HEK293 (cell line): ENCODE results near the gene RUNX1.

Experiments
- EGR2 ChIP-seq: fragments of 450-650 bp; formaldehyde crosslinking; IDR thresholded peaks from 2 replicates; pipeline ENCODE4 v1.5.1; 2016; ENCODE audit warnings: low read depth, missing biosample characterization, missing genetic modification characterization
- FEZF1 ChIP-seq: fragments of 450-650 bp; formaldehyde crosslinking; IDR thresholded peaks from 2 replicates; pipeline ENCODE4 v1.5.1; 2016; ENCODE audit warnings: missing biosample characterization, missing genetic modification characterization
- GLI4 ChIP-seq: fragments of 450-650 bp; formaldehyde crosslinking; IDR thresholded peaks from 2 replicates; pipeline ENCODE4 v1.5.1; 2016; ENCODE audit warnings: missing biosample characterization, missing genetic modification characterization
- HOXA7 ChIP-seq: sonication (generic); formaldehyde crosslinking; IDR thresholded peaks from 2 replicates; pipeline ENCODE4 v1.8.1; 2022; ENCODE audit warnings: missing genetic modification reagents, borderline replicate concordance
- KLF16 ChIP-seq: fragments of 450-650 bp; formaldehyde crosslinking; IDR thresholded peaks from 2 replicates; pipeline ENCODE4 v1.5.1; 2017; ENCODE audit warnings: missing biosample characterization, missing genetic modification characterization
- MZF1 ChIP-seq: fragments of 450-650 bp; formaldehyde crosslinking; IDR thresholded peaks from 2 replicates; pipeline ENCODE4 v1.5.1; 2017; ENCODE audit warnings: missing biosample characterization, missing genetic modification characterization, borderline replicate concordance
- SALL2 ChIP-seq: fragments of 450-650 bp; formaldehyde crosslinking; IDR thresholded peaks from 2 replicates; pipeline ENCODE4 v1.5.0; 2017; ENCODE audit warnings: missing biosample characterization, mild to moderate bottlenecking, missing genetic modification characterization, borderline replicate concordance
- TRIM28 ChIP-seq: IDR thresholded peaks from 2 replicates; pipeline ENCODE4 v1.6.1; 2011; ENCODE audit warnings: low read length, control low read depth, borderline replicate concordance
- ZBTB20 ChIP-seq: fragments of 450-650 bp; formaldehyde crosslinking; IDR thresholded peaks from 2 replicates; pipeline ENCODE4 v1.5.1; 2016; ENCODE audit warnings: missing biosample characterization, missing genetic modification characterization
- ZFP37 ChIP-seq: fragments of 450-650 bp; formaldehyde crosslinking; IDR thresholded peaks from 2 replicates; pipeline ENCODE4 v1.5.1; 2016; ENCODE audit warnings: missing biosample characterization, missing genetic modification characterization
- ZNF121 ChIP-seq: fragments of 450-650 bp; formaldehyde crosslinking; IDR thresholded peaks from 2 replicates; pipeline ENCODE4 v1.5.1; 2016; ENCODE audit warnings: missing biosample characterization, missing genetic modification characterization
- ZNF350 ChIP-seq: fragments of 450-650 bp; formaldehyde crosslinking; IDR thresholded peaks from 2 replicates; pipeline ENCODE4 v1.5.0; 2017; ENCODE audit warnings: missing biosample characterization, mild to moderate bottlenecking, missing genetic modification characterization
- ZNF416 ChIP-seq: fragments of 450-650 bp; formaldehyde crosslinking; IDR thresholded peaks from 2 replicates; pipeline ENCODE4 v1.5.1; 2016; ENCODE audit warnings: missing biosample characterization, missing genetic modification characterization
- ZNF426 ChIP-seq: fragments of 450-650 bp; formaldehyde crosslinking; IDR thresholded peaks from 2 replicates; pipeline ENCODE4 v1.5.1; 2017; ENCODE audit warnings: missing biosample characterization, missing genetic modification characterization, mild to moderate bottlenecking, inconsistent platforms, moderate library complexity
- ZNF521 ChIP-seq: fragments of 450-650 bp; formaldehyde crosslinking; IDR thresholded peaks from 2 replicates; pipeline ENCODE4 v1.5.1; 2017; ENCODE audit warnings: missing biosample characterization, mild to moderate bottlenecking, missing genetic modification characterization
- ZNF571 ChIP-seq: fragments of 450-650 bp; formaldehyde crosslinking; IDR thresholded peaks from 2 replicates; pipeline ENCODE4 v1.5.0; 2017; ENCODE audit warnings: missing biosample characterization, missing genetic modification characterization
- ZNF677 ChIP-seq: fragments of 450-650 bp; IDR thresholded peaks from 2 replicates; pipeline ENCODE4 v1.5.0; 2018; ENCODE audit warnings: missing biosample characterization, mild to moderate bottlenecking, missing genetic modification characterization, moderate library complexity
- ZNF747 ChIP-seq: fragments of 450-650 bp; formaldehyde crosslinking; IDR thresholded peaks from 2 replicates; pipeline ENCODE4 v1.5.1; 2016; ENCODE audit warnings: missing biosample characterization, missing genetic modification characterization
- ZNF785 ChIP-seq: fragments of 450-650 bp; formaldehyde crosslinking; IDR thresholded peaks from 2 replicates; pipeline ENCODE4 v1.5.1; 2016; ENCODE audit warnings: missing biosample characterization, missing genetic modification characterization
- ZSCAN16 ChIP-seq: fragments of 450-650 bp; formaldehyde crosslinking; IDR thresholded peaks from 2 replicates; pipeline ENCODE4 v1.5.1; 2016; ENCODE audit warnings: missing biosample characterization, missing genetic modification characterization
- TF ChIP-seq, protein P1 (sequence below): fragments of 450-650 bp; formaldehyde crosslinking; IDR thresholded peaks from 2 replicates; pipeline ENCODE4 v1.5.1; 2016; ENCODE audit warnings: missing biosample characterization, missing genetic modification characterization
- TF ChIP-seq, protein P2 (sequence below): fragments of 450-650 bp; formaldehyde crosslinking; conservative IDR thresholded peaks from 2 replicates; pipeline ENCODE4 v1.5.1; 2016; ENCODE audit warnings: low read depth, missing biosample characterization, missing genetic modification characterization
- TF ChIP-seq, protein P3 (sequence below): fragments of 450-650 bp; formaldehyde crosslinking; IDR thresholded peaks from 2 replicates; pipeline ENCODE4 v1.5.1; 2016; ENCODE audit warnings: missing biosample characterization, missing genetic modification characterization
- TF ChIP-seq, protein P4 (sequence below): fragments of 450-650 bp; formaldehyde crosslinking; IDR thresholded peaks from 2 replicates; pipeline ENCODE4 v1.5.1; 2017; ENCODE audit warnings: missing biosample characterization, missing genetic modification characterization
- TF ChIP-seq, protein P5 (sequence below): fragments of 450-650 bp; formaldehyde crosslinking; IDR thresholded peaks from 2 replicates; pipeline ENCODE4 v1.5.1; 2016; ENCODE audit warnings: missing biosample characterization, missing genetic modification characterization

RUNX1 gene

DNA sequence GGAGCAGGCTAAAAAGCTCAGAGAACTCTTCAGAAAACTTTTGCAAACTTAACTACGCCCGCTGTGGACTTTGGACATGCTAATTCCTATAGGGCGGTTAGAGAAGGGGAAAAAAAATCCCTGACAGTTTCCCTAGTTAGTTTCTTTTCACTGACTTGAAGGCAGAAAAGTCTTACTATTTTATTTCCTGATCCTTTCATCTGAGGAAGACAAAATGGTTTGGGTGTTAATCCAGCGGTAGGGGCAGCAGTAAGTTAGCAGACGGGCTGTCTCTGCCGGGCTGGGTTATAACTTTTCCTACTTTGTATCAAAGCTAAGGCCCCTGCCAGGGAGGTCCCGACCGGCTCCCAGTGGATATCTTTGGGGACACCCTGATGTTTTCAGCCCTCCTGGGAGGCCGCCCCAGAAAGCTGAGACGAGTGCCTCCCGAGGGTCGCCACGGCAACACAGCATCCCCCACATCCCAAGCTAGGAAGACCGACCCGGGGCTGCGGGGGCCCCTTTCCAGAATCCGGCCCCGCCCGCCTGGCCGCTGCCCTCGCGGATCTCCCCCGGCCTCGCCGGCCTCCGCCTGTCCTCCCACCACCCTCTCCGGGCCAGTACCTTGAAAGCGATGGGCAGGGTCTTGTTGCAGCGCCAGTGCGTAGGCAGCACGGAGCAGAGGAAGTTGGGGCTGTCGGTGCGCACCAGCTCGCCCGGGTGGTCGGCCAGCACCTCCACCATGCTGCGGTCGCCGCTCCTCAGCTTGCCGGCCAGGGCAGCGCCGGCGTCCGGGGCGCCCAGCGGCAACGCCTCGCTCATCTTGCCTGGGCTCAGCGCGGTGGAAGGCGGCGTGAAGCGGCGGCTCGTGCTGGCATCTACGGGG, 162.6 kb downstream of the RUNX1 start (continued):
- TF ChIP-seq, protein P1, sequence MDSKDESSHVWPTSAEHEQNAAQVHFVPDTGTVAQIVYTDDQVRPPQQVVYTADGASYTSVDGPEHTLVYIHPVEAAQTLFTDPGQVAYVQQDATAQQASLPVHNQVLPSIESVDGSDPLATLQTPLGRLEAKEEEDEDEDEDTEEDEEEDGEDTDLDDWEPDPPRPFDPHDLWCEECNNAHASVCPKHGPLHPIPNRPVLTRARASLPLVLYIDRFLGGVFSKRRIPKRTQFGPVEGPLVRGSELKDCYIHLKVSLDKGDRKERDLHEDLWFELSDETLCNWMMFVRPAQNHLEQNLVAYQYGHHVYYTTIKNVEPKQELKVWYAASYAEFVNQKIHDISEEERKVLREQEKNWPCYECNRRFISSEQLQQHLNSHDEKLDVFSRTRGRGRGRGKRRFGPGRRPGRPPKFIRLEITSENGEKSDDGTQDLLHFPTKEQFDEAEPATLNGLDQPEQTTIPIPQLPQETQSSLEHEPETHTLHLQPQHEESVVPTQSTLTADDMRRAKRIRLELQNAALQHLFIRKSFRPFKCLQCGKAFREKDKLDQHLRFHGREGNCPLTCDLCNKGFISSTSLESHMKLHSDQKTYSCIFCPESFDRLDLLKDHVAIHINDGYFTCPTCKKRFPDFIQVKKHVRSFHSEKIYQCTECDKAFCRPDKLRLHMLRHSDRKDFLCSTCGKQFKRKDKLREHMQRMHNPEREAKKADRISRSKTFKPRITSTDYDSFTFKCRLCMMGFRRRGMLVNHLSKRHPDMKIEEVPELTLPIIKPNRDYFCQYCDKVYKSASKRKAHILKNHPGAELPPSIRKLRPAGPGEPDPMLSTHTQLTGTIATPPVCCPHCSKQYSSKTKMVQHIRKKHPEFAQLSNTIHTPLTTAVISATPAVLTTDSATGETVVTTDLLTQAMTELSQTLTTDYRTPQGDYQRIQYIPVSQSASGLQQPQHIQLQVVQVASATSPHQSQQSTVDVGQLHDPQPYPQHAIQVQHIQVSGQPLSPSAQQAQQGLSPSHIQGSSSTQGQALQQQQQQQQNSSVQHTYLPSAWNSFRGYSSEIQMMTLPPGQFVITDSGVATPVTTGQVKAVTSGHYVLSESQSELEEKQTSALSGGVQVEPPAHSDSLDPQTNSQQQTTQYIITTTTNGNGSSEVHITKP = peak; percentile 8; the same call in 1 of the 2 replicates
- TF ChIP-seq, protein P2, sequence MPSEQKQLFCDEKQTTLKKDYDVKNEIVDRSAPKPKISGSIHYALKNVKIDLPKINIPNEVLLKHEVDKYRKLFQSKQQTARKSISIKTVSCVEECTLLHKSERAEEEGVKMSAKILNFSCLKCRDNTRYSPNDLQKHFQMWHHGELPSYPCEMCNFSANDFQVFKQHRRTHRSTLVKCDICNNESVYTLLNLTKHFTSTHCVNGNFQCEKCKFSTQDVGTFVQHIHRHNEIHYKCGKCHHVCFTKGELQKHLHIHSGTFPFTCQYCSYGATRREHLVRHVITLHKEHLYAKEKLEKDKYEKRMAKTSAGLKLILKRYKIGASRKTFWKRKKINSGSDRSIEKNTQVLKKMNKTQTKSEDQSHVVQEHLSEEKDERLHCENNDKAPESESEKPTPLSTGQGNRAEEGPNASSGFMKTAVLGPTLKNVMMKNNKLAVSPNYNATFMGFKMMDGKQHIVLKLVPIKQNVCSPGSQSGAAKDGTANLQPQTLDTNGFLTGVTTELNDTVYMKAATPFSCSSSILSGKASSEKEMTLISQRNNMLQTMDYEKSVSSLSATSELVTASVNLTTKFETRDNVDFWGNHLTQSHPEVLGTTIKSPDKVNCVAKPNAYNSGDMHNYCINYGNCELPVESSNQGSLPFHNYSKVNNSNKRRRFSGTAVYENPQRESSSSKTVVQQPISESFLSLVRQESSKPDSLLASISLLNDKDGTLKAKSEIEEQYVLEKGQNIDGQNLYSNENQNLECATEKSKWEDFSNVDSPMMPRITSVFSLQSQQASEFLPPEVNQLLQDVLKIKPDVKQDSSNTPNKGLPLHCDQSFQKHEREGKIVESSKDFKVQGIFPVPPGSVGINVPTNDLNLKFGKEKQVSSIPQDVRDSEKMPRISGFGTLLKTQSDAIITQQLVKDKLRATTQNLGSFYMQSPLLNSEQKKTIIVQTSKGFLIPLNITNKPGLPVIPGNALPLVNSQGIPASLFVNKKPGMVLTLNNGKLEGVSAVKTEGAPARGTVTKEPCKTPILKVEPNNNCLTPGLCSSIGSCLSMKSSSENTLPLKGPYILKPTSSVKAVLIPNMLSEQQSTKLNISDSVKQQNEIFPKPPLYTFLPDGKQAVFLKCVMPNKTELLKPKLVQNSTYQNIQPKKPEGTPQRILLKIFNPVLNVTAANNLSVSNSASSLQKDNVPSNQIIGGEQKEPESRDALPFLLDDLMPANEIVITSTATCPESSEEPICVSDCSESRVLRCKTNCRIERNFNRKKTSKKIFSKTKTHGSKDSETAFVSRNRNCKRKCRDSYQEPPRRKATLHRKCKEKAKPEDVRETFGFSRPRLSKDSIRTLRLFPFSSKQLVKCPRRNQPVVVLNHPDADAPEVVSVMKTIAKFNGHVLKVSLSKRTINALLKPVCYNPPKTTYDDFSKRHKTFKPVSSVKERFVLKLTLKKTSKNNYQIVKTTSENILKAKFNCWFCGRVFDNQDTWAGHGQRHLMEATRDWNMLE = no peak
- TF ChIP-seq ZNF747 (no peak), ZSCAN16 (tag by site-specific recombination) (no peak), GLI4 (tag by site-specific recombination) (no peak), ZBTB20 (tag by site-specific recombination) (peak; percentile 99), SALL2 (no peak), EGR2 (tag by site-specific recombination) (peak; percentile 96), ZNF416 (tag by site-specific recombination) (no peak), TRIM28 (no peak), ZNF785 (no peak), ZFP37 (peak; percentile 82), ZNF677 (tag by site-specific recombination) (no peak), HOXA7 (no peak), ZNF426 (tag by site-specific recombination) (no peak), MZF1 (no peak), KLF16 (tag by site-specific recombination) (no peak), FEZF1 (no peak), ZNF121 (tag by site-specific recombination) (peak; percentile 28; the same call in 1 of the 2 replicates), ZNF571 (tag by site-specific recombination) (no peak), ZNF521 (no peak), ZNF350 (no peak)
- TF ChIP-seq, protein P3, sequence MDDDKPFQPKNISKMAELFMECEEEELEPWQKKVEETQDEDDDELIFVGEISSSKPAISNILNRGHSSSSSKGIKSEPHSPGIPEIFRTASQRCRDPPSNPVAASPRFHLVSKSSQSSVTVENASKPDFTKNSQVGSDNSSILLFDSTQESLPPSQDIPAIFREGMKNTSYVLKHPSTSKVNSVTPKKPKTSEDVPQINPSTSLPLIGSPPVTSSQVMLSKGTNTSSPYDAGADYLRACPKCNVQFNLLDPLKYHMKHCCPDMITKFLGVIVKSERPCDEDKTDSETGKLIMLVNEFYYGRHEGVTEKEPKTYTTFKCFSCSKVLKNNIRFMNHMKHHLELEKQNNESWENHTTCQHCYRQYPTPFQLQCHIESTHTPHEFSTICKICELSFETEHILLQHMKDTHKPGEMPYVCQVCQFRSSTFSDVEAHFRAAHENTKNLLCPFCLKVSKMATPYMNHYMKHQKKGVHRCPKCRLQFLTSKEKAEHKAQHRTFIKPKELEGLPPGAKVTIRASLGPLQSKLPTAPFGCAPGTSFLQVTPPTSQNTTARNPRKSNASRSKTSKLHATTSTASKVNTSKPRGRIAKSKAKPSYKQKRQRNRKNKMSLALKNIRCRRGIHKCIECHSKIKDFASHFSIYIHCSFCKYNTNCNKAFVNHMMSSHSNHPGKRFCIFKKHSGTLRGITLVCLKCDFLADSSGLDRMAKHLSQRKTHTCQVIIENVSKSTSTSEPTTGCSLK (tag by site-specific recombination) = no peak
- TF ChIP-seq, protein P4, sequence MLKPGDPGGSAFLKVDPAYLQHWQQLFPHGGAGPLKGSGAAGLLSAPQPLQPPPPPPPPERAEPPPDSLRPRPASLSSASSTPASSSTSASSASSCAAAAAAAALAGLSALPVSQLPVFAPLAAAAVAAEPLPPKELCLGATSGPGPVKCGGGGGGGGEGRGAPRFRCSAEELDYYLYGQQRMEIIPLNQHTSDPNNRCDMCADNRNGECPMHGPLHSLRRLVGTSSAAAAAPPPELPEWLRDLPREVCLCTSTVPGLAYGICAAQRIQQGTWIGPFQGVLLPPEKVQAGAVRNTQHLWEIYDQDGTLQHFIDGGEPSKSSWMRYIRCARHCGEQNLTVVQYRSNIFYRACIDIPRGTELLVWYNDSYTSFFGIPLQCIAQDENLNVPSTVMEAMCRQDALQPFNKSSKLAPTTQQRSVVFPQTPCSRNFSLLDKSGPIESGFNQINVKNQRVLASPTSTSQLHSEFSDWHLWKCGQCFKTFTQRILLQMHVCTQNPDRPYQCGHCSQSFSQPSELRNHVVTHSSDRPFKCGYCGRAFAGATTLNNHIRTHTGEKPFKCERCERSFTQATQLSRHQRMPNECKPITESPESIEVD (tag by site-specific recombination) = no peak
- TF ChIP-seq, protein P5, sequence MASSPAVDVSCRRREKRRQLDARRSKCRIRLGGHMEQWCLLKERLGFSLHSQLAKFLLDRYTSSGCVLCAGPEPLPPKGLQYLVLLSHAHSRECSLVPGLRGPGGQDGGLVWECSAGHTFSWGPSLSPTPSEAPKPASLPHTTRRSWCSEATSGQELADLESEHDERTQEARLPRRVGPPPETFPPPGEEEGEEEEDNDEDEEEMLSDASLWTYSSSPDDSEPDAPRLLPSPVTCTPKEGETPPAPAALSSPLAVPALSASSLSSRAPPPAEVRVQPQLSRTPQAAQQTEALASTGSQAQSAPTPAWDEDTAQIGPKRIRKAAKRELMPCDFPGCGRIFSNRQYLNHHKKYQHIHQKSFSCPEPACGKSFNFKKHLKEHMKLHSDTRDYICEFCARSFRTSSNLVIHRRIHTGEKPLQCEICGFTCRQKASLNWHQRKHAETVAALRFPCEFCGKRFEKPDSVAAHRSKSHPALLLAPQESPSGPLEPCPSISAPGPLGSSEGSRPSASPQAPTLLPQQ = peak; percentile 29; the same call in 1 of the 2 replicates
